A172 (cell line): ENCODE data around the gene DHRS7B. TPM values are rescaled to one million over a fixed set of nuclear protein-coding genes. Genes with fewer than 3 reads are reported as not detected.
"Not testable (repeated sequence)": the region's sequence is repeated elsewhere in the genome, so short reads cannot be mapped to it uniquely, and the experiment has no call there.

Experiments
- DNase-seq: peaks from one replicate; pipeline ENCODE4 v3.0.0-alpha.2; 2015; ENCODE audit warnings: low spot score
- total RNA-seq: library from RNA; depleted of rRNA; stranded (reverse); fragments of >200 nt; shearing (Covaris generic); gene quantifications from 2 replicates; pipeline ENCODE4 v1.2.3, GENCODE V29; 2014

Gene DHRS7B
- total RNA-seq, 1 experiment from 2014 or later = 21.7 TPM

- no peak for DNase-seq
Observed at GRCh38 chr17:21108651-21109050, 18.1 kb upstream of the DHRS7B start.

DNA sequence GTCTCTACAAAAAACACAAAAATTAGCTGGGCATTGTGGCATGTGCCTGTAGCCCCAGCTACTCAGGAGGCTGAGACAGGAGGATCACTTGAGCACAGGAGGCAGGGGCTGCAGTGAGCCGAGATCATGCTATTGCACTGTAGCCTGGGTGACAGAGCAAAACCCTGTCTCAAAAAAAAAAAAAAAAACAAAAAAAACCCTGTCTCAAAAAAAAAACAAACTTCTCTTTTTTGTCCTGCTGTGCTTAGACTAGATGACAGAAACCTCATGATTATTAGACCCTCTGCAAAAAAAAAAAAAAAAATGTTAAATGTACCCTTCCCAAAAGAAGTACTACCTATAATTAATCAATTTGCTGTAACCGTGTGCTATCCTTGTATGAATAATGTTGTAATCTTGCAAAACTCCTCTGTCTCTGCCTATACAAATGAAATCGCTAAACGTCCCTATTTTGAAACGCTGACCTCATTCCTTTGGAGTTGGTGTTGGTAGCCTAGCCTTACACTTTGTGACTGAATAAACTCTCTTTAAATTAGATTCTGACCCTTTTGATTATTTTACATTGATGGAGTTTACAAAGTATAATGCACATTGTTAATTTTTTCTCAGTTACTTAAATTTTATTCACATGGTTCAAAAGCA, 13.6 kb upstream of the DHRS7B start:
- no peak for DNase-seq

GRCh38 chr17:21113716-21114115, 13.0 kb upstream of the DHRS7B start:
- DNase-seq = no peak

DNA sequence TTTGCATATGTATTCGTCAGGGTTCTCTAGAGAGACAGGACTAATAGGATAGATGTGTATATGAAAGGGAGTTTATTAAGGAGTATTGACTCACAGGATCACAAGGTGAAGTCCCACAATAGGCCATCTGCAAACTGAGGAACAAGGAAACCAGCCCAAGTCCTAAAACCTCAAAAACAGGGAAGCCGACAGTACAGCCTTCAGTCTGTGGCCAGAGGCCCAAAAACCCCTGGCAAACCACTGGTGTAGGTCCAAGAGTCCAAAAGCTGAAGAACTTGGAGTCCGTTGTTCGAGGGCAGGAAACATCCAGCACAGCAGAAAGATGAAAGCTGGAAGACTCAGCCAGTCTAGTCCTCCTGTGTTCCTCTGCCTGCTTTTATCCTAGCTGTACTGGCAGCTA, 12.0 kb upstream of the DHRS7B start:
- not testable (repeated sequence) for DNase-seq

GRCh38 chr17:21119247-21119918, 7.4 kb upstream of the DHRS7B start:
- peak; percentile 77 for DNase-seq

DNA sequence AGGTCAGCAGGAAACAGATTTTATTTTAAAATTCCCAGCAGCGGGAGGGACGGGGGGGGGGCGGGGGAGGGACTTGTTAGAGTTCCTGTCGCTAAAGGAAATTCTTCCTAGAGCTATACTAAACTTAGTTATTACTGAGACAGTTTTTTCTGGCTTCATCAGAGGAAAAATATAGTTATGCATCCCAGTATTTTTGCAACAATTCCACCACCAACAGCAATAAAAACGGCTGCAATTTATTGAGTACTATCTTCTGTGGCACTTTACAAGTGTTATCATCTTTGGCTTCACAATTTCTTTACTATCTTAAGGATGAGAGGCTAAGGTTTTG, 6.9 kb upstream of the DHRS7B start:
- no peak for DNase-seq

- DNase-seq = peak; percentile 9
Observed at GRCh38 chr17:21124086-21124485, 2.7 kb upstream of the DHRS7B start.

DNA sequence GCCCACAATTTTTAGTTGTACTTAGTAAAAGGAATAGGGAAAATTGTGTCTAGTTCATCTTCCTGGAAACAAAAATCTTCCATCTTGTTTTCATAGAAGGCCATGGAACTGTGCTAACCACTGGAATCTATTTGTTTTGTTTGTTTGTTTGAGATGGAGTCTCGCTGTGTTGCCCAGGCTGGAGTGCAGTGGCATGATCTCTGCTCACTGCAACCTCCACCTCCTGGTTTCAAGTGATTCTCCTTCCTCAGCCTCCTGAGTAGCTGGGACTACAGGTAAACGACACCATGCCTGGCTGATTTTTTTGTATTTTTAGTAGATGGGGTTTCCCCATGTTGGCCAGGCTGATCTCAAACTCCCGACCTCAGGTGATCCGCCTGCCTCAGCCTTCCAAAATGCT, 2.2 kb upstream of the DHRS7B start:
- not testable (repeated sequence) for DNase-seq

DNA sequence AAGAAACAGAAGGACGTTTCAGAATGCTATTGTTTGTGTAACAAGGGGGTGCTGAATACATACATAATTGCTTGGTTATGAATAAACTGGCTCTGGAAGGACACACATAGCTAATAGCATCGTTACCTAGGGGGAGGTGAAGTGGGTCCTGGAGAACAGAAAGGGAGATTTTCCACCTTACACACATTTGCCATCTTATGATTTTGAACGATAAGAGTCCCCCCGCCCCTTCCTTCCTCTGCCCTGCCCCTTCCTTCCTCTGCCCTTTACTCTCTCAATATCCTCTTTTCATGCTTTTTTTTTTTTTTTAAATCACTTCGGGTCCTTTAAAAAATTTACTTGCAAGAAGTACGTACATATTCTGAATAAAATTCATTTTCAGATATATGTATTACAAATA, 902 bp upstream of the DHRS7B start:
- no peak for DNase-seq

GRCh38 chr17:21127509-21128077, 829 bp downstream of the DHRS7B start:
- DNase-seq = no peak

GRCh38 chr17:21129023-21129681, 2.4 kb downstream of the DHRS7B start:
- no peak for DNase-seq

DNA sequence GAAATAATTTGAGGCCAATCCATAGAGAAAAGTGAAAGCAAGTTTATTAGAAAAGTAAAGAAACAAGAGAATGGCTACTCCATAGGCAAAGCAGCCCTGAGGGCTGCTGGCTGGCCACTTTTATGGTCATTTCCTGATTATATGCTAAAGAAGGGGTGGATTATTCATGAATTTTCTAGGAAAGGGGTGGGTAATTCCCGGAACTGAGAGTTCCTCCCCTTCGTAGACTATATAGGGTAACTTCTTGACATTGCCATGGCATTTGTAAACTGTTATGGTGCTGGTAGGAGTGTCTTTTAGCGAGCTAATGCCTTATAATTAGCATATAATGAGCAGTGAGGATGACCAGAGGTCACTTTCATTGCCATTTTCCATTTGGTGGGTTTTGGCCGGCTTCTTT, 4.4 kb downstream of the DHRS7B start:
- DNase-seq = no peak

GRCh38 chr17:21132428-21132827, 5.7 kb downstream of the DHRS7B start:
- no peak for DNase-seq

- no peak for DNase-seq
Observed at GRCh38 chr17:21134559-21134958, 7.8 kb downstream of the DHRS7B start.

DNA sequence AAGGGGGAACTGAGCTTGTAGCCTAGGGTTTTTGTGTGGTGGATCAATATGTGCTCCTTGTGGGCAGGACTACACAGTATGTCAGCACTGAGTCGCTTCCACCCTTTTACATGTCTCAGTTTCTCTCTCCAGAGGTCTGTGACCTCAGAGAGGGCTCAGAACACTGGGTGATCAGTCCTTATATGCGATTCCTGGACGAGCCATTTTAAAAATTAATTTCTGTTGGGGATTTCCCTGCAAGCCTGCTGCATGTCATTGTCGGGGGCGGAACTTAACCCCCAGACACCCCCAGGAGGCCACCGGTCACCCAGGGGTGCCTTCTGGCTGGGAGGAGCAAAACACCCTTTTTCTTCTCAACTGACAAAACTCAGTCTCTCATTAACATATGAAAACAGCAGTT, 14.1 kb downstream of the DHRS7B start:
- DNase-seq = no peak

DNA sequence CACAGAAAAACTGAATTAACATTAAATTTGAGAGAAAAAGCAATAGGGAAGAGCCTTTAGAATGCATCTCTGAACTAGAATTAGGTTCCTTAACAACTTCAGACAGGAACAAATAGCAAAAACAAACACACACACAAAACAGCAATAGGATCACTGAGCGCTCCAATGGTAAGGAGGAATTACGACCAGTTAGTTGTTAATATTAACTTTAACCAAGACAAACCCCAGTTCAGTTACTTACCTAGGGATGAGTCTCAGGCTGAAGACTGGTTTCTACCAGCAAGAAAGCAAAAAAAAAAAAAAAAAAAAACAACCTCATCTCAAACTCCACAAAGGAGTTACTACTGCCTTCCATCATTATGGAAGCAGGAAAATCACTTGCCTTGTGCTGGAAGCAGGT, 14.6 kb downstream of the DHRS7B start:
- no peak for DNase-seq

DNA sequence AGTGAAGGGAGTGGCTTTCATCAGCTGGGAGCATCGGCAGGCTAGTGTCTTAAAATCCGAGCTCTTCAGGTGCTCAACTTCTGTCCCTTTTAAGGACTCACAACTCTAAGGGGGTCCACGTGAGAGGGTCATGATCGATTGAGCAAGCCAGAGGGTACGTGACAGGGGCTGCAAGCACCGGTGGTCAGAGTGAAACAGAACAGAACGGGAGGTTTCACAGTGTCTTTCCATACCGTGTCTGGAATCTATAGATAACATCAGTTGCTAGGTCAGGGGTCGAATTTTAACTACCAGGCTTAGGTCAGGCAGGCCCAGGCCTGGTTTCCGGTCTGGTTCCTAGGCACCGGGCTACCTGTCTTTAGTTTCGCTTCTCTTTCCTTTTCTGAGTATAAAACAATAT, 15.3 kb downstream of the DHRS7B start:
- not testable (repeated sequence) for DNase-seq

DNA sequence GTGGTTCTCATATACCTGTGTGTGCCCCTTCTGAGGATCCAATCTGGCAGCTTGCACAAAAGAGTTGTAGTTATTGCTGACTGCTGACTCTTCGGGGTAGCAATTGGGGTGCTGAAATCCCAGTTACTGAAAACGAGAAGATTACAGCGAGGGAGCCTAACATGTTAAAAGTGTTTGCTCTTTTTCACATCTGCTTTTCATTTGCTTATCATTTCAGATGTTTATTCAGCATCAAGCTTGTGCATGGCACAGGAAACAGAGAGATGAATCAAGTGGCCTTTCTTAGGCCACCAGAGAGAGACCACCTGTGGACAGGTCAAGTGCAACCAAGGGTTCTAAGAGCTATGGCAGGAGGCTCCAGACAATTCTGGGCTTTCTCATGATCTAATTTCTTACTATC, 16.9 kb downstream of the DHRS7B start:
- DNase-seq = no peak

DNA sequence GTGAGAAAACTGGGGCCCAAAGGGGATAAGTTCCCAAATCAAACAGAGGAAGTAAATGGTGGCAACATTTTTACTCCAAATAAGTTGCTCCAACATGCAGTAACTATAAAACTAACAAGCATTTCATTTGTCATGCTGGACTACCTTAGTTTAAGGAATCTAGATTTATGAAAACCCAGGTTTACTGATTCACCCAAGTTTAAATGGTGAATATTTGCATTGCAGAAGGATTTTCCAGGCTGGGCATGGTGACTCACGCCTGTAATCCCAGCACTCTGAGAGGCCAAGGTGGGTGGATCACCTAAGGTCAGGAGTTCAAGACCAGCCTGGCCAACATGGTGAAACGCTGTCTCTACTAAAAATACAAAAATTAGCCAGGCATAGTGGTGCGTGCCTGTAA, 17.5 kb downstream of the DHRS7B start:
- DNase-seq = not testable (repeated sequence)

DNA sequence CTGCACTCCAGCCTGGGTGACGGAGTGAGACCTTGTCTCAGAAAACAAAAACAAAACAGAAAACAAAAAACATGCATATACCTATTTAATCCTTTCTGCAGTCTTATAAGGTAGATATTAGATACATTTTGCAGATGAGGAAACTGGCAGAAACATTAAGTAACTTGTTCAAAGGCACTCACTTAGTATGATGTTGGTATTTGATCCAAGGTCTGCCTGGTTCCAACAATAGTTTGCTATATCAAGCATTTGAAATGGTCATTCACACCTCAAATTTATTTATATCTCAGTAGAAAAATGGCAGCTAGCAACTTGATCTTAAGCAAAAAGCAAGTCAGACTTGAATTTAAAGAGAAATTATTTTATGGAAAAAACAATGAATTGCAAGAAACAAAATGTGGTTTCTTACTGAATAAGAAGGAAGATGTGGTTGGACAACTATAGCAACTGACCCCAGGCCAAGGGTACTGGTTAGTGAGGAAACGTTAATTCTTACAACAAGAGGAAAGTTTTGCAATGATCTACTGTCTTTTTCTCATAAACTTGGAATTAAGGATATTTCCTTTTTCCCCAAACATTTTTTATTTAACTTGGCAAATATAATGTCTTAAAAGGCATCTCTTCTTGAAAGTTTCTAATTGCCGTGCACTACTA, 19.7 kb downstream of the DHRS7B start:
- no peak for DNase-seq

DNA sequence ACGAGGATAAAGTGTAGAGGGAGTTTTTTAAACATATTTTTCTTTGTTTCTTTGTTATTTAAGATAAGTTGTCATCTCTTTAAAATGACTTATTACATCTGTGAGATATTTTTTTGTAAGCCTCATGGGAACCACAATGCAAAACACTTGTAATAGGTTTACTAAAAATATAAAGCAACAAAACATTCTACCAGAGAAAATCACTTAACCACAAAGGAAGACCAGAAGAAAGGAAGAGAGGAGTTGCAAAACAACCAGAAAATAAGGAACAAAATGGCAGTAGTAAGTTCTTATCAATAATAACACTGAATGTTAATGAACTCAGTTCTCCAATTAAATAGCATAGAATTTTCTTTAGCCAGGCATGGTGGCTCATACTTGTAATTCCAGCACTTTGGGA, 22.9 kb downstream of the DHRS7B start:
- no peak for DNase-seq

DNA sequence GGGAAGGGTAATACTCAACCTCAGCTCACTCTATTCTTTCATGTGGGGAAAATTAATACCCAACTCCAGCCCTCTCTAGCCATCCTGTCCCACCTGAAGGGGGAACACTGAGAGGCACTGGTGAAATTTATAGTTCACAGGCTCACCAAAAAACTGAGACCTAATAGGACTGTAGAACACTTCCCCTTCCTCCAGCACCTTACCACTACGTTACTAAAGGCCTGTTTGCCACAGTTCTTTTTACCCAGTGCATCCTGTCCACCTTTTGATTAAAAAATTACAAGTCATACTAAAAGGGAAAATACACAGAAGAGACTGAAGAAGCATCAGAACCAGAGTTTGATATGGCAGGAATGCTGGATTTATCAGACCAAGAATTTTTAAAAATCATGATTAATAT, 26.0 kb downstream of the DHRS7B start:
- DNase-seq = no peak
